Activated T-cell treated with anti-CD3 and anti-CD28 coated beads, Interleukin-2, amount 50 U/mL, for 1 hour (primary cell): ENCODE data around the gene OSBPL7.

Source experiments
- DNase-seq: peaks from one replicate; pipeline ENCODE4 v3.0.0-alpha.2; 2020

The OSBPL7 gene

DNA sequence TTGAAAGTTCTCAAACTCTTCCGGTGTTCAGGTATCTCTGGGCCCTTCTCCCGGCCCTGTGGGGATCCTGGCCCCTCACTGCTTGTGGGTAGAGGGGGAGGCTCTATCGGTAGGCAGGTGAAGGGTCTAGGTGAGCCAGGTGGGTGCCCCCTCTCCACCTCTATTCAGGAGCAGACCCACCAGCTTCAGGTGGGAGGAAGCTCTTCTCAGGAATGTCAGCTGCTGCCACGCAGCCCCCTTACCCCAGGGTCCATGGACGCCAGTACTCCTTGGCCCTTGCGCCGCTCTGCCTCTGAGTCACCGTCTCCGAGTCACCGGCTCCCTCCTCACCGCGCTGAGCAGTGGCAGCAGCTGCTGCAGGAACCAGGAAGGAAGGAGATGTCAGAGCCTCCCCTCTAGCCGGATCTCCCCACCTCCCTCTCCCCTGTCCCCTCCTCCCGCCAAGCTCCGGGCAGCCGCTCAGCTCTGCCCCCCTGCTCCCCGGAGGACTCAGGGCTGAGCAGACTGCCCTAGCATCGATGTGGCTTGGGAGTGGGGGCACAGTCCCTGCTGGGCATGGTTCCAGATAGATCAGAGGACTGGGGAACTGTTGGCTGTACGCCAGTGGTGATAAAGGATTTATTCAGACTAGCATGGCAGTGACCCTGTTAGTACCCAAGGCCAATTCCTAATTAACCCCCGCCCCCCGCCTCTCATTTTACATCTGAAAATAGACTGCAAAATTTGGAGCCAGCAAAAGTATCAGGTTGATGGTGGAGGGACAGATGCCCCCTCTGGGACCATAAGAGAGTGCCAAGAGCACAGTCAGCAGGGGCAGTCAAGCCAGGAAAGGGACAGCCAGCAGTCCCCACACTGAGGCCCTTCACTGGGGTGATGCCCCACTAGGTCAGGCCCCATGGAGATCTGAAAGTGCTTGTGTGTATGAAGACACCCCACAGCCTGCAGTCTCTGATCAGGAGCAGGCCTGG, at the start of gene OSBPL7:
Gene OSBPL7 (minus strand): TSS at position 371 of the 968 bp plus-strand sequence. CDS start 1,516 bp downstream, outside the sequence.
- peak; percentile 77 for DNase-seq

DNA sequence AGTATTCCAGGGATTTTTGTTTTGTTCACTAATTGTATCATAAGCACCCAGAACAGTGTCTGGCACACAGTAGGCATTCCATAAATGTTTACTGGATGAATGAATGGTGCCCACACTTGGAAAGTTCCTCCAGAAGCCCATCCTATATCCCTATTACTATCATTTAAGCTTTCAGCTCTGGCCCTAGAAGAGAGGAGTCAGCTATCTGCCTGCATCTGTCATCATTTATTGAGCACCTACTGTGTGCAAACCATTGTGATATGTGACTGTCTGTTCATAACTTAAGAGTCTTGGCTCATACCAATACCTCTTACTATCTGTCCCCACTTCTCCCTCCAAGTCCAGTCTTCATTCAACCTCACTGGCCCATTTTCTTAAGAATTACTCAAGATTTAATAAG, 49.5 kb upstream of the OSBPL7 start:
- DNase-seq: no peak

DNA sequence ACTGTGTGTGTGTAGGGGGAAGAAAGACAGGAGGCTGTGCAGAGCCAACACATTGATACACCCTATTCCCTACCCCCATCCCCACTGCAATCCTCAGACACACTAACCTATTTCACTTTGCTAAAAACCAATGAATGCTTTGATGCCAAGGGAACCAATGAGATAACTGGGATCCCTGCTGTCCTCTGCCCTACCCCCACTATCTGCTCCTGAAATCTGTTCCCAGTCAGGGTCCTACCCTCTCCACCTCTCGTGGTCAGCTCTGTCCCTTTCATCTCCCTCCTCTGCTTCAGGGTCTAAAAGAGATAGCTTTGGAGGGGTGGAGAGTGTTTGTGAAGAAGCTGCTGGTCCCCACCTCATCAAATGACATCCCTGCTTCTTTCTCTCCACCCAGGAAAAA, 48.5 kb upstream of the OSBPL7 start:
- DNase-seq: no peak

GRCh38 chr17:47869114-47869513, 47.5 kb upstream of the OSBPL7 start:
- no peak for DNase-seq

GRCh38 chr17:47867813-47868533, 46.4 kb upstream of the OSBPL7 start:
- DNase-seq: no peak

GRCh38 chr17:47866941-47867340, 45.3 kb upstream of the OSBPL7 start:
- DNase-seq: no peak

DNA sequence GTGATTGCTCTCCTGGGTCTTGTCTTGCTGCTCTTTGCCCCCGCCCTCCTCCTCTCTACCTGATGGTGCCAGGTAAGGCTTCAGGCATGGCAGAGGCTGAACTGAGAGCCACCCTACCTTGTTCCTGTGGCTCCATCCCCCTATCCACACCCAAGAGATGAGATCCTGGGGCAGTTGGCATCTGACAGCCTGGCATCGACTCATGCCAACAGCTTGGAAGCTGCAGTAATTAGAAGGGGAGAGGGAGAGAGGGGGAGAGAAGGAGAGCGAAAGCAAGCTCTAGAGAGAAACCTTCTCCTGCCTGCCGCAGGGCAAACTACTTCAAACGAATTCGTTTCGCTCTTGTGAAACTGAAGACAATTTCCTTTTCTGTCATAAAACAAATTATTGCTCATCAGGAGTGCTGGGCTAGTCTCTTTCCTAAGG, 43.2 kb upstream of the OSBPL7 start:
- no peak for DNase-seq

DNA sequence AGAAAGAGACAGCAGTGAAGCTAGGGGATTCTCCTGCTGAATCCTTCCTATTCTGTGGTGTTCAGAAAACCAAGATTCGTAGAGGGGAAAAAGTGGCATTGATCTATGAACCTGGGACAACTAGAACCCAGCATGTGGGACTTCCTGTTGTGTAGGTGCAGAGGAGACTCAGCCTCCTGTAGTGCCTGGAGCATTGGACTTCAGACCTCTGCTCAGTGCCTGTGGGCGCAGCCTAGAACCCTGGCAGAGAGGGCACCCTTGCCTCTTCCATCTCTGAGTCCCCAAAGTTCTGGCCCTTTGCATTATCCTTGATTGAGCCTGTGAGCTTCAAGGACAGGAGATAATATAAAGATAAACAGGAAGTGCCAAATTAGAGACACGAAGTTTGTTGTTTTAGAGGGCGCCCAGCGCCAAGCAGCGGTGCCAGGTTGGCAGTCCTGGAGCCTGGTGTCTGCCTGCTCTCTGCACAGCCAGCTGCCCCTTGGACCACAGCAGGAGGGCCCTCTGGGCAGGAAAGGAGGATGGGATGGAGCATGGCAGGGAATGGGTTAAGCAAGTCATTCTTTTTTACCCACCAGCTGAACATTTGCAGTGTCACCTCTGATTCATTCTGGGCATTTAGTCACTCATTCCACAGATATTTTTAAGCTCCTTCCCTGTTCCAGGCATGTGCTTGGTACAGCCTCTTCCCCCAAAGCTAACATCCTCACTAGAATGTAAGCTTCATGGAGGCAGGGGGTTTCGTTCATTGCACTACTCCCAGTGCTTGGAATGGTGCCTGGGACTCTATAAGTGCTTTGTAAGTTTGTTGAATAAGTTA, 41.2 kb upstream of the OSBPL7 start:
- no peak for DNase-seq

DNA sequence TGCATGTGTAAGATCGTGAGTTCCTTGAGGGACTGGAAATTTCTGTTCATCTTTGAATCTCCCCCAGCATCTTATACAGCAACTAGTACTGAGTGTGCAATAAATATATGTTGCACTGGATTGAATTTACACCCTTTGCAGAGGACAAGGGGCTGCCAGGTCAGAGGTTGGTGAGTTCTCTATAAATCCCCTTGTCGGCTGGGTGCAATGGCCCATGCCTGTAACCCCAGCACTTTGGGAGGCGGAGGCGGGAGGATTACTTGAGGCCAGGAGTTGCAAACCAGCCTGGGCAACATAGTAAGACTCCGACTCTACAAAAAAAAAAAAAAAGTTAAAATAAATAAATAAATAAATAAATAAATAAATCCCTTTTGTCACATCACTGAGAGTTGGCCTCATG, 38.8 kb upstream of the OSBPL7 start:
- DNase-seq: no peak

DNA sequence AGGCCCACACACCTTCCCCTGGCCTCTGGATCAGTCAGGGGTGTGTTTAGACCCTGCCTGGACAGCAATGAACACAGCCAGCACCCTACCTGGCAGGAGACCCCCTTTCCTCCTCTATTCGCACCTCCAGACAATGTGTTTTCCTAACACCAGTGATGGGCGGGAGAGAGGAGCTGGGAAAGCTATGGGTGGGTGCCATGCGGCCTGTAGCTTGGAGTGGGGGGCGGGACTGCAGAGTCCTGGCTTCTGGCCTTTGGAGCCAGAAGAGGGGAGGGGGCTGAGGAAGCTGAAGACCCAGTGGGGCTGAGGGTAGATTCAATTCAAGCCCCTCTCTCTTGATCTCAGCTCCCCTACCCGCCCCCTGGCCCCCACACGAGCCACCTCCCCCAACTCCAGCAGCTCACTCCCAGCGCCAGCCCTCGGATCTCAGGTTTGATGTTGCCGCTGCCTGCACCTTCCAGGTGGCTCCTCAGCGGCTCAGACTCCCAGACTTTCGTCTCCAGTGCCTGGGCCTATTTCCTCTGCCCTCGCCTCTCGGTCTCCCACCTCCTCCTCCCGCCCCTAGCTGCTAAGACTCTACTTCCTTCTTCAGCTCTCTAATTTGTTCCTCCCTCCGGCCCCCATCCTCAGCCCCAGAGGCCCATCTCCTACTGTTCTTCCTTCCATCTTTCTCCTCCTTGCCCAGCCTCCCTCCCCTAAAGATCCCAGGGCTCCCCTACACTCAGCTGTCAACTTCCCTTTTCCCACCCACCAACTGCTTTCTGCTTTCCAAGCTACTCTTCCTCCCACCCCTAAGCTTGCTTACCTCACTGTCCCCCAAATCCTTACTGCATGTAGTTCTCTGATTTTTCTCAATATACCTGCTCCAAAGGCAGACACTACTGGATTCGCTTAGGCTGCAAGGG, 36.2 kb upstream of the OSBPL7 start:
- DNase-seq: no peak

- DNase-seq: no peak
Observed at GRCh38 chr17:47856830-47857229, 35.2 kb upstream of the OSBPL7 start.

GRCh38 chr17:47855737-47856136, 34.1 kb upstream of the OSBPL7 start:
- no peak for DNase-seq

DNA sequence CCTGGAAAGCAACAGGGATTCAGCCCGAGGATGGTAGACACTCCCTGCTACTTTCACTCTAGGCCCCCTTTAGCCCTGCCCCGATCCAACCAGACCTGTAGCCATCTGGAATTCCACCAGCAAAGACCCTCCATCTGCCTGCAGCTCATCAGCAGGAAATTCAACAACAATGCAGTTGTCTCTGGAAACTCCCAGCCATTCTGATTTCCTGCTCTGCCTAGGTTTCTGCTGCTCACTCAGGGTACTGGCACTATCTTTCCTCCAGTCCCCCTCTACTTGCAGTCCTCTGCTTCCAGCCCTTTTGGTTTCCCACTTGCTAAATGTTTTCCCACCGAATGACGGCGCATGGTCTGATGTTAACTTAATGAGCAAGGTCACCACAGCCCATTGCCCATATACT, 32.0 kb upstream of the OSBPL7 start:
- no peak for DNase-seq

DNA sequence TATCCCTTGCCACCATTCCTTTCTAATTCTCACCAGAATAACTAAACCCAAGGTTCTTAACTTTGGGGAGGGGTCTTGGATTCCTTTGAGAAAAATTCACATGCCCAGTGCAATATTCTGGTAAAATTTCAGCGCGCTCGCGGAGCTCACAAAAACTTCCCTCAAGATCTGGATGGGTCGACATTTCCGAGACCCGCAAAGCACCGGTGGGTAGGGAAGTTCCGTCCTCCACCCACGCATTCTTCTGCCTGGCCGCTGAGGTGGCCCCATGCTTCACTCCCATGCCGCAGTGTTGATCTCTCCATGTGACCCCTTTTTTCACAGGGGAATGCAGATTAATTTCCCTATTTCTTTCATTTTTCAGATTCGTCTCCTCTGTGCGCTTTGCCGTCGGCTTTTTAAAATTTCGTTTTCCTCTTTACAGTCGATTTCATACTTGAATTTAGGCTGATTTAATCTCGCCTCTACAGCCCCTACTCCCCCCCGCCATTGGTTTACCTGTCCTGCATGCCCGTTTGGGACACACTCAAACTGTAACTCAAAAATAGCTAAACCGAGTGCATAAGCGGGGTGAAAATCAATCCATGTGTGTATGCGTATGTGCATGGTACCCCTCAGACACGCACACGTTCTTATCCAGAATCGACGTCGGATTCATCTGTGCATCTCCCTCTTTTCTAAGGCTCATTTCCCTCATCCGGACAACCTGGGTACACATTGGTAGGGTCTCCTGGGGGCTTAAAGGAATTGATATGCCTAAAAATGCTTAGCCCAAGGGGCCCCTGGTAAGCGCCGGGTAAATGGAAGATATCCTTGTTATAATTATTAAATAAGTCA, 30.7 kb upstream of the OSBPL7 start:
- no peak for DNase-seq

- no peak for DNase-seq
Observed at GRCh38 chr17:47851764-47852112, 30.1 kb upstream of the OSBPL7 start.

DNA sequence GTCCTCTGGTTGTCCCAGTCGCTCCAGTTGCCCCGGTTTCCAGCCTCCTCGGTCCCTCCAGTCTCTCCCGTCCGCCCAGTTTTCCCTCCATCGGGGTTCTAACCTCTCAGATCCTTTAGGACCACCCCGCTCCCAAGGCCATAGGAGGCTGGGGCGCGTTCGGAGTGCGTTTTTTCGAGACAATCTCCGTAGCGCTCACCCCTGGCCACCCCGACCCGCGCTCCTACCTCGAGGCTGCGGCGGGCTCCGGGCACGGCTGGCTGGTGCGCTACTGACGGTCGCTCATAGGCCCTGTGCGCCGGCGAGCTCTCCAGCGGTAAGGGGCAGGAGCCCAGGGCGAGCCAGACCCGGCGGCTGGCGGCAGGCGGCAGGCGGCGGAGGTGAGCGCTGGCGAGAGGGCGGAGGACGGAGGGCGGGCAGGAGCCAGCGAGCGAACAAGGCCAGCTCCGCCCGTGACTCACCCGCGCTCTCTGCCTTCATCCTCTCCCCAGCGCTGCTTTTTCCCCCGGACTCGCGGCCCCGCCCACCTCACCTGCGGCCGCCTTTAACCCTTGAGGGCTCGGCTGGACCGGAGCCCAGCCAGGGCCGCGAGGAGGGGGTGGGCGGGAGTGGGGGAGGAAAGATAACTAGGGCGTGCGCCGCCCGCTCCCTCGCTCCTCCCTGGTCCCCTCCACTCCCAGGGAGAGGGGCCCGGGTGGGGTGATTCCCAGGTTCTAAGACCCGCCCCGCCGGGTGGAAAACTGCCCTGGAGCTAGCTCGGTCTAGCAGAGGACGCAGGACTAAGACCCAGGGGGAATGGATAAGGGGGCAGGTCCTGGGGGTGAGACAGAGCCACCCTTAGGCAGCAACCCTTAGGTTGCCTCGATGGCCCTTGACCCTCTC, 29.3 kb upstream of the OSBPL7 start, which contains the start of gene SP6:
Gene SP6 (minus strand): TSS at position 472 of the 882 bp plus-strand sequence. CDS start 2,734 bp downstream, outside the sequence.
- DNase-seq: peak; percentile 75

GRCh38 chr17:47850373-47850691, 28.7 kb upstream of the OSBPL7 start:
- no peak for DNase-seq

GRCh38 chr17:47848198-47848513, 26.6 kb upstream of the OSBPL7 start:
- no peak for DNase-seq

- peak; percentile 46 for DNase-seq
Observed at GRCh38 chr17:47847341-47848197, 26.0 kb upstream of the OSBPL7 start.
